ENCODE measurements around the gene NARS2.

NARS2 gene

DNA sequence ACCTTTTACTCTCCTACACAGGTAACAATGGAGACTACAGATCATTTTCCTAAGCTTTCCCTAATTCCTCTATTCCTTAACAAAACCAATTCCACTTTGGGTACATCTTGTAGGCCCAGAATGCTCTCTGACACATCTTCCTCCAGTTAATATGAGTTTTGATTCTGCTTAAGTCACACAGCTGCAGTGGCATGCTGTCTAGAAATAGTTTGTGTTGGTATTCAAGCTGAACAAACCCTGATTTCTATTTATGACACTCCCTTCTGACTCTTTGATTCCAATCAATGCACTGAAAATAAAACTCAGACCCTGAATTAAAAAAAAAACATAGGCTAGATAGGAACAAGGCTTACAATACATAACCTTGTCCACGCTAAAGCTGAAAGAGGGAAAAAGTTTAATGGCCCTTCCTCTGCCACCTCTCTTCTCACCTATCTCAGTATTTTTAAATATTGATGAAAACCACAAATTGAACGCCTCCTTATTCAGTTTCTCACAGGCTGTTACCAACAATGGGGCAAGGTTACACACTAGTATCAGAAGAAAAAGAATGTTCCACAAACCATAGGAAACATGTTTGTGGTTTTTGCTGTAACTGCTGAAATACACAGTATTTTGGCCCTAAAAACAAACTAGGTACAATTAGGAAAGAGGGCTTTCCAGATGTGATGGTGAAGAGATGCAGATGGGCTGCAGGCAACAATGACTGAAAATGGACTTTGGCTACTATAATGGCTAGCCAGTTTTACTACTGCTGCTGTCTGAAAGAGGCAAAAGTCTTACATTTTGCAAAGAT is 121.3 kb downstream of the NARS2 start:
- H3K14ac ChIP-seq (ENCODE audit: low read length in 2 of 2) = no peak overlapping the region
- no peak overlapping the region for H3K27ac ChIP-seq (ENCODE audit: low read length, poor library complexity, severe bottlenecking)
- no peak overlapping the region for H3K4me3 ChIP-seq (ENCODE audit: insufficient read depth in 1 of 2, low read depth in 1 of 2, low read length in 2 of 2)
- no peaks in the 10 kb centered on the region for H3K9me3 ChIP-seq (ENCODE audit: control insufficient read depth, low read length)
- no peak overlapping the region for H3K23ac ChIP-seq (ENCODE audit: low read length in 2 of 2)
- no peak overlapping the region for H2BK12ac ChIP-seq (ENCODE audit: low read length in 2 of 2)
- peaks cover 0 to 14% of the 10 kb centered on the region in 2 experiments for H3K36me3 ChIP-seq (ENCODE audit: control insufficient read depth in 1 of 2, insufficient read depth in 2 of 2, low read depth in 1 of 2, low read length in 2 of 2)
- H4K91ac ChIP-seq (ENCODE audit: low read length) = no peak overlapping the region
- WGBS = 80% methylated on average over 2 of the region's 2 CpGs
- H3K9ac ChIP-seq (ENCODE audit: low read length) = no peak overlapping the region
- no peak overlapping the region for H3K18ac ChIP-seq (ENCODE audit: low read depth in 1 of 2, low read length in 2 of 2)
- no peaks in the 10 kb centered on the region for H3K4me1 ChIP-seq (ENCODE audit: control insufficient read depth, insufficient read depth, low read depth, low read length)
- no peaks in the 10 kb centered on the region for H3K27me3 ChIP-seq (ENCODE audit: control insufficient read depth in 1 of 2, insufficient read depth in 1 of 2, low read length in 2 of 2)
- H3K79me1 ChIP-seq (replicated peaks; ENCODE audit: low read length, poor library complexity, severe bottlenecking) = peaks cover 2% of the 10 kb centered on the region
- no peak overlapping the region for H4K8ac ChIP-seq (ENCODE audit: low read length)
- no peak overlapping the region for H2AFZ ChIP-seq (ENCODE audit: low read depth, low read length)
- DNase-seq = no peak
- H2BK15ac ChIP-seq (ENCODE audit: low read depth, poor library complexity, severe bottlenecking) = no peak overlapping the region
- H2BK5ac ChIP-seq (ENCODE audit: low read depth, low read length, poor library complexity, severe bottlenecking) = no peak overlapping the region
- H2AK5ac ChIP-seq (ENCODE audit: low read length, severe bottlenecking) = no peak overlapping the region
- H2BK120ac ChIP-seq (ENCODE audit: low read depth, low read length) = no peak overlapping the region
- no peak overlapping the region for H3K4ac ChIP-seq (ENCODE audit: low read depth in 1 of 2, low read length in 2 of 2)
- H3K4me2 ChIP-seq (ENCODE audit: low read length, poor library complexity, severe bottlenecking) = no peak overlapping the region

DNA sequence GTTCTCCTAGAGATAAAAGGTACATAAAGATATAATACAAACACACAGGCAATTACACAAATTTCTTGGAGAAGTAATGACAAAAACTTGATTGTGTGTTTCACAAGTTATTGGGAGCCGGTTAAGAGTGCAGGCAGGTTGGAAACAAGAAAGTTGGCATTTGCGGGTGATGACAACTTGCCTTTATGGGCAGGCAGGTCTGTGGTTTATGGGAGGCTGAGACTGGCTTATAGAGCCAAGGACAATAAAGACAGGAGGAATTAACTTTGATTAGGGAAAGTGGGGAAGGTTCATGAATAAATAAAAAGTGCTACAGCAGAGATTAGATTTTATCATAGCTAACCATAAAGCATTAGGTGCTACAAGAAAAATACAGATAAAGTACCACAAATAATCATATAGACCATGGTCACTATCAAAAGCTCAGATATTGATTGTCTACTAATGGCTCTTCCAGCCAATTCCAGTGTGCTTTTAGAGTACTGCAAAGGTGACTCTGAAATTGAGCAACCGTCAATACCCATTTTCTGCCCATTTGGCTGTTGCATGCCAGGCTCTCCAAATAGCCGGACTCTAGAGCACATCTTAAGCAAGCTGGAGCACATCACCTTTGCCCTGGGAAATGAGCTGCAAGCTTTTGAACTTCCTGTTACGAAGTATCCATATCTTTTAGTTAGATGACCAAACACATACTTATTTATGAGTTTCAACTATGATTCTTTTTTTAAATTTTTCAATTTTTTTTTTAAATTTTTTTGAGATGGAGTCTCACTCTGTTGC is 123.1 kb downstream of the NARS2 start:
- 98% methylated on average over 4 of the region's 5 CpGs for WGBS
- Histone ChIP-seq H3K9me3 (ENCODE audit: control insufficient read depth, low read length) (no peaks in the 10 kb centered on the region), H2AK5ac (ENCODE audit: low read length, severe bottlenecking) (no peak overlapping the region), H2BK15ac (ENCODE audit: low read depth, poor library complexity, severe bottlenecking) (no peak overlapping the region), H3K18ac (ENCODE audit: low read depth in 1 of 2, low read length in 2 of 2) (no peak overlapping the region), H3K9ac (ENCODE audit: low read length) (no peak overlapping the region), H3K4ac (ENCODE audit: low read depth in 1 of 2, low read length in 2 of 2) (no peak overlapping the region), H2AFZ (ENCODE audit: low read depth, low read length) (no peak overlapping the region), H3K4me3 (ENCODE audit: insufficient read depth in 1 of 2, low read depth in 1 of 2, low read length in 2 of 2) (no peak overlapping the region), H2BK5ac (ENCODE audit: low read depth, low read length, poor library complexity, severe bottlenecking) (no peak overlapping the region), H3K4me1 (ENCODE audit: control insufficient read depth, insufficient read depth, low read depth, low read length) (no peaks in the 10 kb centered on the region), H3K27me3 (ENCODE audit: control insufficient read depth in 1 of 2, insufficient read depth in 1 of 2, low read length in 2 of 2) (no peaks in the 10 kb centered on the region), H3K36me3 (ENCODE audit: control insufficient read depth in 1 of 2, insufficient read depth in 2 of 2, low read depth in 1 of 2, low read length in 2 of 2) (peaks cover 0 to 6% of the 10 kb centered on the region in 2 experiments), H3K27ac (ENCODE audit: low read length, poor library complexity, severe bottlenecking) (no peak overlapping the region), H4K8ac (ENCODE audit: low read length) (no peak overlapping the region), H3K79me1 (replicated peaks; ENCODE audit: low read length, poor library complexity, severe bottlenecking) (peaks cover 2% of the 10 kb centered on the region), H2BK120ac (ENCODE audit: low read depth, low read length) (no peak overlapping the region), H3K4me2 (ENCODE audit: low read length, poor library complexity, severe bottlenecking) (no peak overlapping the region), H4K91ac (ENCODE audit: low read length) (no peak overlapping the region), H3K23ac (ENCODE audit: low read length in 2 of 2) (no peak overlapping the region), H3K14ac (ENCODE audit: low read length in 2 of 2) (no peak overlapping the region), H2BK12ac (ENCODE audit: low read length in 2 of 2) (no peak overlapping the region)
- DNase-seq = no peak

- H3K9me3 ChIP-seq (ENCODE audit: control insufficient read depth, low read length) = no peaks in the 10 kb centered on the region
- WGBS = 95% methylated on average over 2 of the region's 2 CpGs
- no peak overlapping the region for H3K9ac ChIP-seq (ENCODE audit: low read length)
- no peak overlapping the region for H4K91ac ChIP-seq (ENCODE audit: low read length)
- H3K36me3 ChIP-seq (ENCODE audit: control insufficient read depth in 1 of 2, insufficient read depth in 2 of 2, low read depth in 1 of 2, low read length in 2 of 2) = peaks cover 0 to 5% of the 10 kb centered on the region in 2 experiments
- no peak overlapping the region for H2BK120ac ChIP-seq (ENCODE audit: low read depth, low read length)
- H2BK5ac ChIP-seq (ENCODE audit: low read depth, low read length, poor library complexity, severe bottlenecking) = no peak overlapping the region
- no peak overlapping the region for H2BK12ac ChIP-seq (ENCODE audit: low read length in 2 of 2)
- H2AFZ ChIP-seq (ENCODE audit: low read depth, low read length) = no peak overlapping the region
- H3K27ac ChIP-seq (ENCODE audit: low read length, poor library complexity, severe bottlenecking) = no peak overlapping the region
- H3K4me2 ChIP-seq (ENCODE audit: low read length, poor library complexity, severe bottlenecking) = no peak overlapping the region
- H4K8ac ChIP-seq (ENCODE audit: low read length) = no peak overlapping the region
- H3K27me3 ChIP-seq (ENCODE audit: control insufficient read depth in 1 of 2, insufficient read depth in 1 of 2, low read length in 2 of 2) = no peaks in the 10 kb centered on the region
- no peaks in the 10 kb centered on the region for H3K4me1 ChIP-seq (ENCODE audit: control insufficient read depth, insufficient read depth, low read depth, low read length)
- no peak overlapping the region for H3K18ac ChIP-seq (ENCODE audit: low read depth in 1 of 2, low read length in 2 of 2)
- no peak overlapping the region for H3K4me3 ChIP-seq (ENCODE audit: insufficient read depth in 1 of 2, low read depth in 1 of 2, low read length in 2 of 2)
- no peak overlapping the region for H3K23ac ChIP-seq (ENCODE audit: low read length in 2 of 2)
- no peak overlapping the region for H3K14ac ChIP-seq (ENCODE audit: low read length in 2 of 2)
- no peak overlapping the region for H2BK15ac ChIP-seq (ENCODE audit: low read depth, poor library complexity, severe bottlenecking)
- H2AK5ac ChIP-seq (ENCODE audit: low read length, severe bottlenecking) = no peak overlapping the region
- H3K79me1 ChIP-seq (replicated peaks; ENCODE audit: low read length, poor library complexity, severe bottlenecking) = peaks cover 2% of the 10 kb centered on the region
- H3K4ac ChIP-seq (ENCODE audit: low read depth in 1 of 2, low read length in 2 of 2) = no peak overlapping the region
- no peak for DNase-seq
Measured at GRCh38 chr11:78450866-78451265, 123.8 kb downstream of the NARS2 start.

- WGBS = 49% methylated on average over 4 of the region's 4 CpGs
- no peak overlapping the region for H2BK12ac ChIP-seq (ENCODE audit: low read length in 2 of 2)
- H3K23ac ChIP-seq (ENCODE audit: low read length in 2 of 2) = no peak overlapping the region
- H2AFZ ChIP-seq (ENCODE audit: low read depth, low read length) = no peak overlapping the region
- H3K9ac ChIP-seq (ENCODE audit: low read length) = no peak overlapping the region
- no peak overlapping the region for H4K8ac ChIP-seq (ENCODE audit: low read length)
- H3K14ac ChIP-seq (ENCODE audit: low read length in 2 of 2) = no peak overlapping the region
- H3K4ac ChIP-seq (ENCODE audit: low read depth in 1 of 2, low read length in 2 of 2) = no peak overlapping the region
- no peak overlapping the region for H3K4me3 ChIP-seq (ENCODE audit: insufficient read depth in 1 of 2, low read depth in 1 of 2, low read length in 2 of 2)
- peak; percentile 16 for DNase-seq
- no peaks in the 10 kb centered on the region for H3K36me3 ChIP-seq (ENCODE audit: control insufficient read depth in 1 of 2, insufficient read depth in 2 of 2, low read depth in 1 of 2, low read length in 2 of 2)
- H3K27ac ChIP-seq (ENCODE audit: low read length, poor library complexity, severe bottlenecking) = no peak overlapping the region
- no peak overlapping the region for H2BK15ac ChIP-seq (ENCODE audit: low read depth, poor library complexity, severe bottlenecking)
- H2BK120ac ChIP-seq (ENCODE audit: low read depth, low read length) = no peak overlapping the region
- H3K79me1 ChIP-seq (replicated peaks; ENCODE audit: low read length, poor library complexity, severe bottlenecking) = peaks cover 2% of the 10 kb centered on the region
- H2AK5ac ChIP-seq (ENCODE audit: low read length, severe bottlenecking) = no peak overlapping the region
- no peaks in the 10 kb centered on the region for H3K4me1 ChIP-seq (ENCODE audit: control insufficient read depth, insufficient read depth, low read depth, low read length)
- no peaks in the 10 kb centered on the region for H3K27me3 ChIP-seq (ENCODE audit: control insufficient read depth in 1 of 2, insufficient read depth in 1 of 2, low read length in 2 of 2)
- no peak overlapping the region for H3K18ac ChIP-seq (ENCODE audit: low read depth in 1 of 2, low read length in 2 of 2)
- H3K9me3 ChIP-seq (ENCODE audit: control insufficient read depth, low read length) = no peaks in the 10 kb centered on the region
- no peak overlapping the region for H2BK5ac ChIP-seq (ENCODE audit: low read depth, low read length, poor library complexity, severe bottlenecking)
- H3K4me2 ChIP-seq (ENCODE audit: low read length, poor library complexity, severe bottlenecking) = no peak overlapping the region
- no peak overlapping the region for H4K91ac ChIP-seq (ENCODE audit: low read length)
Measured at GRCh38 chr11:78449866-78450265, 124.8 kb downstream of the NARS2 start.

All from mesenchymal stem cell (in vitro differentiated cells and primary cell).